Endothelial cell of umbilical vein (primary cell): ENCODE results near the gene ZNF581.

Experiments used
- EZH2 ChIP-seq: IDR thresholded peaks from 2 replicates; pipeline ENCODE4 v1.6.1; 2012; ENCODE audit warnings: borderline replicate concordance, low read depth, mild to moderate bottlenecking, moderate library complexity, low read length, inconsistent platforms; ENCODE audit not compliant: severe bottlenecking
- FOS ChIP-seq: IDR thresholded peaks from 2 replicates; pipeline ENCODE4 v1.6.1; 2011; ENCODE audit warnings: mild to moderate bottlenecking, low read length, moderate library complexity, borderline replicate concordance; ENCODE audit not compliant: insufficient read depth
- GATA2 ChIP-seq: IDR thresholded peaks from 2 replicates; pipeline ENCODE4 v1.7.0; 2011; ENCODE audit warnings: low read depth, mild to moderate bottlenecking, moderate library complexity, mixed read lengths, low read length; ENCODE audit not compliant: insufficient read length, insufficient read depth
- JUN ChIP-seq: IDR thresholded peaks from 2 replicates; pipeline ENCODE4 v1.6.1; 2011; ENCODE audit warnings: borderline replicate concordance, low read depth; ENCODE audit not compliant: insufficient read length, insufficient read depth
- MYC ChIP-seq: IDR thresholded peaks from one replicate; pipeline ENCODE4 v1.6.1; 2011; ENCODE audit warnings: mild to moderate bottlenecking, low read depth, low read length
- POLR2A ChIP-seq: IDR thresholded peaks from 2 replicates; pipeline ENCODE4 v1.6.1; 2012; ENCODE audit warnings: low read depth, mild to moderate bottlenecking, control low read depth, low read length
- POLR2AphosphoS5 ChIP-seq: IDR thresholded peaks from 2 replicates; pipeline ENCODE4 v1.6.1; 2012; ENCODE audit warnings: low read depth, mild to moderate bottlenecking, control low read depth, low read length, moderate library complexity; ENCODE audit not compliant: insufficient read depth
- TF ChIP-seq, protein P1 (sequence below), 2 donors: IDR thresholded peaks; 1 replicate in 1 of 2; 2 replicates in 1 of 2; pipeline ENCODE4 v1.5.1; 2011; ENCODE audit warnings: low read length in 2 of 2, mild to moderate bottlenecking in 2 of 2, moderate library complexity in 2 of 2, control low read depth in 1 of 2, inconsistent platforms in 1 of 2, low read depth in 1 of 2; ENCODE audit not compliant: insufficient read depth in 1 of 2; ENCODE audit errors: extremely low read depth in 1 of 2
- TF ChIP-seq, protein P2 (sequence below): IDR thresholded peaks from 2 replicates; pipeline ENCODE4 v1.6.1; 2011; ENCODE audit not compliant: insufficient read depth, insufficient read length

- no peak for TF ChIP-seq POLR2AphosphoS5
- TF ChIP-seq, protein P1, sequence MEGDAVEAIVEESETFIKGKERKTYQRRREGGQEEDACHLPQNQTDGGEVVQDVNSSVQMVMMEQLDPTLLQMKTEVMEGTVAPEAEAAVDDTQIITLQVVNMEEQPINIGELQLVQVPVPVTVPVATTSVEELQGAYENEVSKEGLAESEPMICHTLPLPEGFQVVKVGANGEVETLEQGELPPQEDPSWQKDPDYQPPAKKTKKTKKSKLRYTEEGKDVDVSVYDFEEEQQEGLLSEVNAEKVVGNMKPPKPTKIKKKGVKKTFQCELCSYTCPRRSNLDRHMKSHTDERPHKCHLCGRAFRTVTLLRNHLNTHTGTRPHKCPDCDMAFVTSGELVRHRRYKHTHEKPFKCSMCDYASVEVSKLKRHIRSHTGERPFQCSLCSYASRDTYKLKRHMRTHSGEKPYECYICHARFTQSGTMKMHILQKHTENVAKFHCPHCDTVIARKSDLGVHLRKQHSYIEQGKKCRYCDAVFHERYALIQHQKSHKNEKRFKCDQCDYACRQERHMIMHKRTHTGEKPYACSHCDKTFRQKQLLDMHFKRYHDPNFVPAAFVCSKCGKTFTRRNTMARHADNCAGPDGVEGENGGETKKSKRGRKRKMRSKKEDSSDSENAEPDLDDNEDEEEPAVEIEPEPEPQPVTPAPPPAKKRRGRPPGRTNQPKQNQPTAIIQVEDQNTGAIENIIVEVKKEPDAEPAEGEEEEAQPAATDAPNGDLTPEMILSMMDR (IDR thresholded peaks at IDR 0.05; ENCODE audit: extremely low read depth in 1 of 2, insufficient read depth in 1 of 2, low read depth in 1 of 2, low read length in 2 of 2), result no peak
- TF ChIP-seq MYC, result no peak
- no peak for TF ChIP-seq GATA2
- TF ChIP-seq POLR2A, result no peak
- no peak for TF ChIP-seq FOS
- TF ChIP-seq, protein P2, sequence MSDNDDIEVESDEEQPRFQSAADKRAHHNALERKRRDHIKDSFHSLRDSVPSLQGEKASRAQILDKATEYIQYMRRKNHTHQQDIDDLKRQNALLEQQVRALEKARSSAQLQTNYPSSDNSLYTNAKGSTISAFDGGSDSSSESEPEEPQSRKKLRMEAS, result no peak
- TF ChIP-seq EZH2, result no peak
- no peak for TF ChIP-seq JUN
Observed at GRCh38 chr19:55606471-55606787, 37.0 kb upstream of the ZNF581 start.
